SK-N-SH treated with all-trans-retinoic acid at 6 μM for 48 hours (cell line): ENCODE measurements around the gene SNCB.

Experiments
- ARNTL ChIP-seq: fragments of 450-650 bp; formaldehyde crosslinking; IDR thresholded peaks from 2 replicates; pipeline ENCODE4 v1.5.0; 2020; ENCODE audit warnings: low read depth, mild to moderate bottlenecking, moderate library complexity, borderline replicate concordance
- CSRNP3 ChIP-seq: fragments of 250-450 bp; sonication (Bioruptor Pico); IDR thresholded peaks from 2 replicates; pipeline ENCODE4 v1.5.1; 2021; ENCODE audit warnings: mild to moderate bottlenecking, moderate library complexity
- ESRRG ChIP-seq: fragments of 250-450 bp; sonication (Bioruptor Pico); IDR thresholded peaks from 2 replicates; pipeline ENCODE4 v1.6.1; 2021; ENCODE audit warnings: mild to moderate bottlenecking
- GLIS3 ChIP-seq: fragments of 250-450 bp; sonication (Bioruptor Pico); IDR thresholded peaks from 2 replicates; pipeline ENCODE4 v1.5.0; 2020; ENCODE audit warnings: mild to moderate bottlenecking, moderate library complexity
- SNAI2 ChIP-seq: fragments of 250-450 bp; sonication (Bioruptor Pico); IDR thresholded peaks from 2 replicates; pipeline ENCODE4 v1.5.0; 2020; ENCODE audit warnings: mild to moderate bottlenecking, moderate library complexity
- TCF4 ChIP-seq: fragments of 250-450 bp; sonication (Bioruptor Pico); IDR thresholded peaks from 2 replicates; pipeline ENCODE4 v1.8.0; 2021; ENCODE audit warnings: mild to moderate bottlenecking, moderate library complexity, borderline replicate concordance
- TSHZ2 ChIP-seq: fragments of 250-450 bp; sonication (Bioruptor Pico); IDR thresholded peaks from 2 replicates; pipeline ENCODE4 v1.5.0; 2020; ENCODE audit warnings: mild to moderate bottlenecking, moderate library complexity
- ZFP3 ChIP-seq: fragments of 250-450 bp; sonication (Bioruptor Pico); IDR thresholded peaks from 2 replicates; pipeline ENCODE4 v1.5.0; 2020; ENCODE audit warnings: mild to moderate bottlenecking, moderate library complexity
- ZFP30 ChIP-seq: fragments of 450-650 bp; formaldehyde crosslinking; IDR thresholded peaks from 2 replicates; pipeline ENCODE4 v1.5.0; 2022; ENCODE audit warnings: mild to moderate bottlenecking, moderate library complexity
- ZNF565 ChIP-seq: fragments of 450-650 bp; formaldehyde crosslinking; conservative IDR thresholded peaks from 2 replicates; pipeline ENCODE4 v1.5.0; 2020; ENCODE audit warnings: low read depth, mild to moderate bottlenecking, moderate library complexity
- ZNF70 ChIP-seq: fragments of 450-650 bp; formaldehyde crosslinking; IDR thresholded peaks from 2 replicates; pipeline ENCODE4 v1.5.0; 2020; ENCODE audit warnings: mild to moderate bottlenecking, moderate library complexity
- ZNF8 ChIP-seq: fragments of 450-650 bp; formaldehyde crosslinking; IDR thresholded peaks from 2 replicates; pipeline ENCODE4 v1.5.0; 2020; ENCODE audit warnings: mild to moderate bottlenecking, moderate library complexity
- TF ChIP-seq, protein P1 (sequence below): fragments of 250-450 bp; sonication (Bioruptor Pico); IDR thresholded peaks from 2 replicates; pipeline ENCODE4 v1.8.0; 2020; ENCODE audit warnings: mild to moderate bottlenecking, moderate library complexity, borderline replicate concordance

DNA sequence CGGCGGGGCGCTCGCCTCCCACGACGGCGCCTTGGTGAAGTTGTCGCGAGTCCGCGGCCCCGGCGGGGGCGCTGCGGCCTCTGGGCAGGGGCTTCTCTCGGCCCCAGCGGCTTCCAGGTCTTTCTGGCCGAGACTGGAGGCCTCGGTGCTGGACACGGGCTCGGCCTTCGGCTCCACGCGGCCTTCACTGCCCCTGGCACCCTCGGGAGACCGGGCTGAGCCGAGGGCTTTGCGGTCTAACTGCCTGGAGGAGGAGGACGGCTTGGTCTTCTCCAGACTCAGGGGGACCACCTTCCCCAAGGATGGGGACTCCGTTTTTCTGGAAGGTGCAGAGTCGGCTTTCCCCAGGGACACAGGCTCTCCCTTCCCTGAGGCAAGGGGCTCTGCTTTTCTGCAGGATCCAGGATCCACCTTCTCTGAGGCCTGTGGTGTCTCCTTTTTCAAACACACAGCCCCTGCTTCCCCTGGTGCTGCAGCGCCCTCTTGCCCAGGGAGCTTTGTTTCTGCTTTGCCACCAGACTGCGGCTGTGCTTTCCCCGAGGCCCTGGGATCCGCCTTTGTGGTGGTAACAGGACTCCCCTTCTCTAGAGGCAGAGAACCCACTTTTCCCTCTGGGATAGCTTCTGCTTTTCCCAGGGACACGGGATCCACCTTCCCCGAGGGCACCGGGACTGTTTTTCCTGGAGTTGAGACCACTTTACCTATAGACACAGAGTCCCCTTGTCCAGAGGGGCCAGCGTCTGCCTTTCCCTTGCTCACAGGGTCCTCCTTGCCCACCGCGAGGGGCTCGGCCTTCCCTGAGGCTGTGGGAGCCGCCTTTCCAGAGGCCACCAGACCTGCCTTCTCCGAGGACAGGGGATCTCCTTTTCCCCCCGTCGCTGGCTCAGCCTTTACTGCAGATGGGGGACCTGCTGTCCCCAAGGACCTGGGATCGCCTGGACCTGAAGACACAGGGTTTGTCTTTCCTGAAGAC is 32.6 kb downstream of the SNCB start:
- TF ChIP-seq ZFP30 (no peak), GLIS3 (no peak), ARNTL (CRISPR knock-in tag) (no peak), ZFP3 (CRISPR knock-in tag) (no peak), TSHZ2 (CRISPR knock-in tag) (no peak), ZNF8 (CRISPR knock-in tag) (no peak), ZNF70 (CRISPR knock-in tag) (no peak), SNAI2 (CRISPR knock-in tag) (no peak), CSRNP3 (CRISPR knock-in tag) (no peak), TCF4 (CRISPR knock-in tag) (no peak), ESRRG (CRISPR knock-in tag) (no peak), ZNF565 (CRISPR knock-in tag) (no peak)
- TF ChIP-seq, protein P1, sequence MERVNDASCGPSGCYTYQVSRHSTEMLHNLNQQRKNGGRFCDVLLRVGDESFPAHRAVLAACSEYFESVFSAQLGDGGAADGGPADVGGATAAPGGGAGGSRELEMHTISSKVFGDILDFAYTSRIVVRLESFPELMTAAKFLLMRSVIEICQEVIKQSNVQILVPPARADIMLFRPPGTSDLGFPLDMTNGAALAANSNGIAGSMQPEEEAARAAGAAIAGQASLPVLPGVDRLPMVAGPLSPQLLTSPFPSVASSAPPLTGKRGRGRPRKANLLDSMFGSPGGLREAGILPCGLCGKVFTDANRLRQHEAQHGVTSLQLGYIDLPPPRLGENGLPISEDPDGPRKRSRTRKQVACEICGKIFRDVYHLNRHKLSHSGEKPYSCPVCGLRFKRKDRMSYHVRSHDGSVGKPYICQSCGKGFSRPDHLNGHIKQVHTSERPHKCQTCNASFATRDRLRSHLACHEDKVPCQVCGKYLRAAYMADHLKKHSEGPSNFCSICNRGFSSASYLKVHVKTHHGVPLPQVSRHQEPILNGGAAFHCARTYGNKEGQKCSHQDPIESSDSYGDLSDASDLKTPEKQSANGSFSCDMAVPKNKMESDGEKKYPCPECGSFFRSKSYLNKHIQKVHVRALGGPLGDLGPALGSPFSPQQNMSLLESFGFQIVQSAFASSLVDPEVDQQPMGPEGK = no peak
